IPS-18c (cell line): ENCODE data around the gene DNAAF5.
"Not testable (repeated sequence)": the region's sequence is repeated elsewhere in the genome, so short reads cannot be mapped to it uniquely, and the experiment has no call there.

Experiments
- H3K4me3 ChIP-seq: 2 replicates; pipeline ENCODE4 v1.7.0; 2013; ENCODE audit warnings: low read depth, mild to moderate bottlenecking, low read length, moderate library complexity; ENCODE audit not compliant: insufficient read depth
- H3K9me3 ChIP-seq: one replicate; pipeline ENCODE4 v1.6.1; 2013; ENCODE audit warnings: mild to moderate bottlenecking, low read length, moderate library complexity; ENCODE audit not compliant: control insufficient read depth, insufficient read depth

The DNAAF5 gene

DNA sequence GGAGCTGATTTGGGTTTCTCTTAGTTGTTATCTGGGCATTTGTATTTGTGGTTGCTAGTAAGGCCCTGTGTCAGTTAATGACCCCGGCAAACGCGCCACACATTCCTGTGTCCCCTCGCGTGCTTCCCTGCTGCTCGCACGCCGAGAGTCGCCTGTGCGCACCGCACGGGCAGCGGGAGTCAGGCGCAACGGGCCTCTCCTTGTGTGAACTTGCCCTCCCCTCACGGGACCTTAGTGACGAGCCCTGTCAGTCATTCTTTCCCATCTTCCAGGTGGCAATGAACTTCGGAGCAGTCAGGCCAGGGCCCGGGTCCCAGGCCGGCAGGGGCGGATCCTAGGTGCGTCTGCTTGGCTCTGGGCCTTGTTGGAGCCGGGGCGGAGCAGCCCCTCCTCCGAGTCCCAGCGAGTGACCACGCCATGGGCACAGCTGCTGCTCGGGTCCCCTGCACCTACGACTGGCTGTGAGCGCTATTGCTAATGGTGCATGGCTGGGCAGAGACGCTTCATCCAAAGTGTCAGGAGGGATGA is 13.0 kb downstream of the DNAAF5 start:
- H3K9me3 ChIP-seq: no peaks in the 10 kb centered on the region
- H3K4me3 ChIP-seq: no peak overlapping the region

DNA sequence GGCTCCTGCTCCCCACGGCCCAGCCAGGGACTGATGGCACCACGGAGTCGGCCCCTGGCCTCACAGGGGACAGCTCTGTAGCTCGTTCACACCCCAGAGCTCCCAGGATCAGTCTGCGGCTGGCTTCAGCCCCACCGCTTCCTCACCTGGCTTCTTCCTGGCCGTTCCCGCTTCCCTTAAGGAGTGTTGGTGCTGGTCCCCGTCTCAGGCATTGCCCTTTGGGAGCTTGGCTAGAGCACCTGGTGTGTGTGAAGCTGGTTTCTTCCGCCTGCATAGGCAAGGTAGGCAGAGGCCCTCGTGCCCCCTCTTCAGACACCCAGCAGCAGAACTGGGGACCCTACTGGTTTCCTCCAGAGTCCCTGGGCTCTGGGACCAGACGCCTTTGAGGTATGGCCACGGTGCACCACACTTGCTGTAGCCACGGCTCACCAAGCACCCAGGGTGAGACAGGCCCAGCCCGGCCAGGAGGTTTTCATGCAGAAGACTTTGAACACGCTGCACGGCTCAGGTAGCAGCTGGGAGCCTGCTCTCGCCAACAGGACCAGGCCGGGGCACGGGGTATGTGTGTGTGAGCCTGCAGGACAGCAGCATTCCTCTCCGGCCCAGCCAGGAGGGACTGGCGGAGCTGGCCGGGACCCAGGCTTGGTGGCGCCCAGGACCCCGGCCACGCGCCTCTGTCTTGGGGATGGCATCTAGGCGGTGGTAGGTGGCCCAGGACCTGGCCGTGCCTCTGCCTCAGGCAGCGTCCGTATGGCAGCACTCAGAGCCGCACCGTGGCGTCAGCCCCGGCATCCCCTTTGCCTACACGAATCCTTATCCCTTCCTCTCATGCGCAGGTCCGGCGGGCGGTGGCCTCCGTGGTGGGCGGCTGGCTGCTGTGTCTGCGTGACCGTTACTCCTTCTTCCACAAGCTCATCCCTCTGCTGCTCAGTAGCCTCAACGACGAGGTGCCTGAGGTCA is 13.8 kb downstream of the DNAAF5 start:
- Histone ChIP-seq H3K4me3 (no peak overlapping the region), H3K9me3 (no peaks in the 10 kb centered on the region)

DNA sequence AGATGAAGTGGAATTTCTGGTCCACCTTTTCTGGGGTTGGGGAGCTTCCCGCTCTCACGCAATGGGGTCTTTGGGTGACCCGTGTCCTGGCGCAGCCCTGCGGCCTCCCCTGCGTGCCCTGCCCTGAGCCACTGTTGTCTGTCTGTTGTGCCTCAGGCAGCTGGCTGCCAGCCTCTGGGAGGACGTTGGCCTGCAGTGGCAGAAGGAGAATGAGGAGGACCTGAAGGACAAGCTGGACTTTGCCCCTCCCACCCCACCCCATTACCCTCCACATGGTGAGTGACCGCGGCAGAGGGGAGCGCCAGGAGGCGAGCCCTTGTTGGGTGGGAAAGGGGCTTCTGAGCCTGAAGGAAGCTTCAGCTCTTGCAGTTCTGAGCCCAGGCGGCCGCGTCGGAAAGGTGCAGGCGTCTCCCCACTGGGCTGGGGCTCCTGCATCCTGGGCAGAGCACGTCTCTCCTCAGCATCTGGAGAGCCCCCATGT is 14.7 kb downstream of the DNAAF5 start:
- no peak overlapping the region for H3K4me3 ChIP-seq
- H3K9me3 ChIP-seq: no peaks in the 10 kb centered on the region

DNA sequence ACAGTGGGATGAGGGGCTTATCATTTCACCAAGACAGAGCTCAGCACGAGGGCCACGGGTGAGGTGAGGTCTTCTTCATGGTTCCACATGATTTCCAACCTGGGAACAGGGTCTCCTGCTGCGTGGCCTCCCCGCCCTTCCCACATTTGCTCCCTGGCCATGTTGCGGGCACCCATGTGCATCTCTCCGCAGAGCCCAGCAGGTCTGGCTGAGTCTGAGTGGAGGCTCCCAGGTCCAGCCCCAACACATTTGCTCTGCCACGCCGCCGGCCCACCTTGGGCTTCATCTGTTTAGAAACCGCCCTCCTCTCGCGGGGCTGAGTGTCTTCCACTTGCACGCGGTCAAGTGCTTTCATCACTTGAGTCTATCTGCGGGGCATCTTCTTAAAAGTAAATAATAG is 15.4 kb downstream of the DNAAF5 start:
- Histone ChIP-seq H3K4me3 (no peak overlapping the region), H3K9me3 (no peaks in the 10 kb centered on the region)

DNA sequence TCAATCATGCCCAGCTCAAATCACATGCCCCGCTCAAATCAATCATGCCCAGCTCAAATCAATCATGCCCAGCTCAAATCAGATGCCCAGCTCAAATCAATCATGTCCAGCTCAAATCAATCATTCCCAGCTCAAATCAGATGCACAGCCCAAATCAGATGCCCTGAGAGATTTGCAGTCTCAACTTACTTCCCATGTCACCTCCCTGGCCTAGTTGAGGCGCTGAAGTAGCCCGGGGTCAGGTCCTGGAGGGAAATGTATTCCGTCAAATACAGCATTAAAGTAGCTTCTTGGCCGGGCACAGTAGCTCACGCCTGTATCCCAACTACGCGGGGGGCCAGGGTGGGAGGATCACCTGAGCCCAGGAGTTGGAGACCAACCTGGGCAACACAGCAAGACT is 16.3 kb downstream of the DNAAF5 start:
- H3K9me3 ChIP-seq: no peaks in the 10 kb centered on the region

DNA sequence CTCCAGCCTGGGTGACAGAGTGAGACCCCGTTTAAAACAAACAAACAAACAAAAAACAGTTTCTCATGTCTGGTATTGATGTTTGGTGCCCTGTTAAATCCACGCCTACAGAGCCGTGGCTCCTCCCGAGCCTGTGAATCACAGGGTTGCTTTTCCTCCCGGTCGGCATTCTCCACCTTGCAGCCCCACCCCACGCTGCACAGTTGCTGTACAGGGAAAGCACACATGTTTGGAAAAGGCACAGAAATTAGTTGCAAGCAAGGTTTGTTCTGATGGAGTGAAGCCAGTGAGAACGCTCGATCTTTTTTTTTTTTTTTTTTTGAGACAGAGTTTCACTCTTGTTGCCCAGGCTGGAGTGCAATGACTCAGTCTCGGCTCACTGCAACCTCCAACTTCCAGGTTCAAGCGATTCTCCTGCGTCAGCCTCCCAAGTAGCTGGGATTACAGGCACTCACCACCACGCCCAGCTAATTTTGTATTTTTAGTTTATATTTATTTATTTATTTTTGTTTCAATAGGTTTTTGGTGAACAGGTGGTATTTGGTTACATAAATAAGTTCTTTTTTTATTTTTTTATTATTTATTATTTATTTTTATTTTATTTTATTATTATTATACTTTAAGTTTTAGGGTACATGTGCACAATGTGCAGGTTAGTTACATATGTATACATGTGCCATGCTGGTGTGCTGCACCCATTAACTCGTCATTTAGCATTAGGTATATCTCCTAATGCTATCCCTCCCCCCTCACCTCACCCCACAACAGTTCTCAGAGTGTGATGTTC is 17.0 kb downstream of the DNAAF5 start:
- H3K9me3 ChIP-seq, H3K4me3 ChIP-seq: not testable (repeated sequence)

More for the DNA sequence above, 16.3 kb downstream of the DNAAF5 start:
- no peak overlapping the region for H3K4me3 ChIP-seq

DNA sequence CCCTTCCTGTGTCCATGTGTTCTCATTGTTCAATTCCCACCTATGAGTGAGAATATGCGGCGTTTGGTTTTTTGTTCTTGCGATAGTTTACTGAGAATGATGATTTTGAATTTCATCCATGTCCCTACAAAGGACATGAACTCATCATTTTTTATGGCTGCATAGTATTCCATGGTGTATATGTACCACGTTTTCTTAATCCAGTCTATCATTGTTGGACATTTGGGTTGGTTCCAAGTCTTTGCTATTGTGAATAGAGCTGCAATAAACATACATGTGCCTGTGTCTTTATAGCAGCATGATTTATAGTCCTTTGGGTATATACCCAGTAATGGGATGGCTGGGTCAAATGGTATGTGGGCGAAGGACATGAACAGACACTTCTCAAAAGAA is 17.6 kb downstream of the DNAAF5 start:
- not testable (repeated sequence) for H3K9me3 ChIP-seq, H3K4me3 ChIP-seq

DNA sequence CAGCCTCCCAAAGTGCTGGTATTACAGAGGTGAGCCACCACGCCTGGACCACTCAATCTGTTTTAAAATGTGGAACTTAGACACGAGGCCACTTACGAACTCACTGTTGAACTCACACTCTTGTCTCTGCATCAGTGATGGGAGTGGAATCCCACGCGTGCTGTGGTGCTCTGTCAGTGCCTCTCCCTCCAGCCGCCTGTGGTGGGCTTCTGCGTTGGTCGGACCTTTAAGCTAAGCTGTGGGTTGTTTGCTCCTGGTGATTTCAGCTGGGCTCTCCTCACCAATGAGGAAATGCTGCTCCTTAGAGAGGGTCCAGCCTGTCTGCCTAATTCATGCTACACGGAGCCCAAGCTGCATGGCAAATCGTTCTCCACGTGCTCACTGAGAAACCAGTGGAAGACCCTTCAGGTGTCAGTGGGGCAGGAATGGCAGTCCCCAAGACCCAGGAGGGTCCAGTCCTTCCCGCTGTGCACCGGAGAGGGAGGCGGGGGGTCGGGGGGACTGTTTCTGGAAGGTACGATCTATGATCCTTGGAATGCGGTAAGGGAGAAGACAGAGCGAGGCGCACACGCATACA is 18.4 kb downstream of the DNAAF5 start:
- H3K4me3 ChIP-seq: no peak overlapping the region
- no peaks in the 10 kb centered on the region for H3K9me3 ChIP-seq

DNA sequence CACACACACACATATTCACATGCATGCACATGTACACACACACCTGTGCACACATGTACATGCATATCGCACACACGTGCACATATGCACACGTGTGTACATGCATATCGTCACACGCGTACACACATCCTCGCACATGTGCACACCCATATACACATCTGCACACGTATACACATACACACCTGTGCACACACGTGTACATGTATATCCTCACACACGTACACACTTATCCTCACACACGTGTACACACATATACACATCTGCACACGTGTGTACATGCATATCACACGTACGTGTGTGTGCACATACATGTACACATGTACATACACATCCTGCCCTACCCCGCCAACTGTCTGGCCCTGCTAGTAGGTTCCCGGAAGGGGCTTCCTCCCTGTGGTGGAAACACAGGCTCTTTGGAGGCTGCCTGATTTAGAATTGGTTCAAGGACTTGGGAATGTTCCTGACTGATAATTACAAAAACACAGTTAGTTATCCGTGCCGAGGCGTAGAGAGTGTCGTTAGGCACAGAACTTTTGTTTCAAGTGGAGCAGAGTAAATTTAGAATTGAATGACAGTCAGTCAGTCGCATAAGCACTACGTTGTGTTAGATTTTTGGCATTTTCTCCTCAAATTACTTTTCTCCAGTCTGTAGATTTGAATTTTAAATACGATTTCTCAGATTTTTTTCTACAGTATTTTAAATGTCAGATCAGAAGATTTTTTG is 19.1 kb downstream of the DNAAF5 start:
- no peak overlapping the region for H3K4me3 ChIP-seq
- H3K9me3 ChIP-seq: no peaks in the 10 kb centered on the region

DNA sequence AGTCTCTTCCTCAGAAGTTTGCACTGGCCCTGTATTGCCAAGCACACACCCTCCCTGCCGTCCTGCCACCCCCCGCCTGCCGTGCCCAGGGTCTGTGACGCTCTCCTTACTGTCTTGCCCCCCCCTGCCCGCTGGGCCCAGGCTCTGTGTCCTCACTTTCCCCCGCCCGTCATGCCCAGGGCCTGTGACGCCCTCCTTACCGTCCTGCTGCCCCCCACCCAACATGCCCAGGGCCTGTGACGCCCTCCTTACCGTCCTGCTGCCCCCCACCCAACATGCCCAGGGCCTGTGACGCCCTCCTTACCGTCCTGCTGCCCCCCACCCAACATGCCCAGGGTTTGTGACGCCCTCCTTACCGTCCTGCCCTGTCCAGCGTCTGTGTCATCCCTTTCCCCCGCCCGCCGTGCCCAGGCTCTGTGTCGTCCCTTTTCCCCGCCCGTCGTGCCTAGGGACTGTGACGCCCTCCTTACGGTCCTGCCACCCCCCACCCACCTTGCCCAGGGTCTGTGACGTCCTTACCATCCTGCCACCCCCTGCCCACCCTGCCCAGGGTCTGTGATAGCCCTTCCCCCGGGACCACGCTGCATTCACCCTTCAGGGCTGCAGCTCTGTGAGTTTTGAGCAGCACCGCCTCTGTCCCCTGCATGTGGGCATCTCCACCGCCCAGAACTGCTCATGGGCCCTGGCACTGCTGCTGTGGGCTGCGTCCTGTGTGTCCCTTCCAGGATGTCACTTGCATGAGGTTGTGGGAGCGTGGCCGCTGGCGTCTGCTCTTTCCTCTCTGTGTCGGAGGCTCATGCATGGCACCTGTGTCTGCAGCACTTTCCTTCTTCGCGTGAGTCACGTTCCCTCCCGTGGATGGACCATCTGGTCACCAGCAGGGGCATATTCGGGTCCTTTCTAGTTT is 19.9 kb downstream of the DNAAF5 start:
- no peaks in the 10 kb centered on the region for H3K9me3 ChIP-seq
- no peak overlapping the region for H3K4me3 ChIP-seq

DNA sequence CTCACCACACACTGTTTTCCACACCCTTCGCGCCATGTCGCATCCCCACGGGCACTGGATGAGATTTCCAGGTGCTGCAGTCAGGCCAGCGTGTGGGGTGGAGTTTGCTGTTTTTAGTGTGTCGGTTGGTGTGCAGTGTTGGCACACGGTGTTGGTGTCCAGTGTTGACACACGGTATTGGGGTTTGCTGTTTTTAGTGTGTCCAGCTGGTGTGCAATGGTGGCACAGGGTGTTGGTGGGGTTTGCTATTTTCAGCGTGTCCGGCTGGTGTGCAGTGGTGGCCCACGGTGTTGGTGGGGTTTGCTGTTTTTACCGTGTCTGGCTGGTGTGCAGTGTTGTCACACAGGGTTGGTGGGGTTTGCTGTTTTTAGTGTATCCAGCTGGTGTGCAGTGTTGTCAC is 20.7 kb downstream of the DNAAF5 start:
- no peaks in the 10 kb centered on the region for H3K9me3 ChIP-seq
- no peak overlapping the region for H3K4me3 ChIP-seq

DNA sequence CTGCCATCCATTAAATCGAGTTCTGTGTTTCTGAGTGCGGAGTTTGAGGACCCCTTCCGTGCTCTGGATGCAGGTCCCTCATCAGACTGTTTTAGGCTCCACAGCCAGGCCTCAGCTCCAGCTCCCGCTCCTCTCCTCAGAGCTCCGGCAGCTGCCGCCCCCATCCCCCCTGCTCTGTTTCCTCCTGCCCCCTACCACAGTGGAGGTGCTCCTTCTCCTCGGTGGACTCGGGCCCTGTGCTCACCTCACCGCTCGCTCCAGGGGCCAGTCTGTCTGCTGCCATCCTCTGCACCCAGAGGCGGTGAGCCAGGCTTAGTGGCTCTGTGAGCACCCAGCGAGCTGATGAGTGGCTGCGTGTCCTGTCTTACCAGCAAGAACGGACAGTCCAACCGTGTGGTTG is 21.9 kb downstream of the DNAAF5 start:
- no peak overlapping the region for H3K4me3 ChIP-seq

DNA sequence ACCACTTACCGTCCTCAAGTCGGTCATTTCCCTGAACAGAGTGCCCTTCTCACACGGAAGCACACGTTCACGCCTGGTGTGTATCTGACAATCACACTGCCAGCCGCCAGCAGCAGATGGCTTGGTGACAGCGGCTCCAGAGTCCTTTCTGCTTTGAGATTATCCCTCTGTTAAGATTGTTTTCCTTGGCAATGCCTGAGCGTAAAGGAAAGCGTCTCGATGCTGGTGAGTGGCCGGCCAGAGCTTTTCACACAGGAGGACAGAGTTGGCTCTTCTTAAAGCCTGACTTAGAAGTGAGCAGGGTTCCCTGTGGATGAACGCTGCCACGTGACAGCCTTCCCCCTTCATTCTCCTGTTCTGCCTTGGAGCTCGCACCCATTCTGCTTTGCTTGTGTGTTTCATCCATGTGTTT is 22.6 kb downstream of the DNAAF5 start:
- no peak overlapping the region for H3K4me3 ChIP-seq
- H3K9me3 ChIP-seq: no peaks in the 10 kb centered on the region

More for the DNA sequence above, 21.9 kb downstream of the DNAAF5 start:
- H3K9me3 ChIP-seq: no peaks in the 10 kb centered on the region

DNA sequence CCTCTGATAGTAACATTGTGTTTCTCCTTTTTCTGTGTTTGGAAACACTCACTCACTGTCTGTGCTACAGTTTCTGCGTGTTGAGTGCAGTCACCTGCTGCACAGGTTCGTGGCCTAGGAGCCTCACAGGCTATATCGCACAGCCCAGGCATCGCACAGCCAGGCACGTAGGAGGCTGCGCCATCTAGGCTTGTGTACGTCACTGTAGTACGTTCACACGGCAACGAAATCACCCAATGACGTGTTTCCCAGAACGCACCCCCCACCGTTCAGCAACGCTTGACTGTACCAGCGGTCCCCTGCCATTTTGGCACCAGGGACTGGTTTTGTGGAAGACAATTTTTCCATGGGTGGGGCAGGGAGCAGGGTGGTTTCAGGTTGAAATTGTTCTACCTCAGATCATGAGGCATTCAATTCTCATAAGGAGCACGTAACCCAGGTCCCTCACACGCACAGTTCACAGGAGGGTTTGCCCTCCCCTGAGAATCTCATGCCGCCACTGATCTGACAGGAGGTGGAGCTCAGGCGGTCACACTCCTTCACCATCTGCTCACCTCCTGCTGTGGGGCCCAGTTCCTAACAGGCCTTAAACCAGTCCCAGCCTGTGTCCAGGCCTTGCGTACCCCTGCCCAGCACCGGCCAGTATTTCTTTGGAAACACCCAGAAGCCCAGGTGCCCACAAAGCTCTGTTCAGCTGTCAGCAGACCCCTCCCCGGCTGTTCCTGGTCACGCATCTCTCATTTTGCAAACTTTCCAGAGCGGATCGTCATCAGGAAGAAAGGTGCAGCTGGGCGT is 23.8 kb downstream of the DNAAF5 start:
- no peaks in the 10 kb centered on the region for H3K9me3 ChIP-seq
- no peak overlapping the region for H3K4me3 ChIP-seq

DNA sequence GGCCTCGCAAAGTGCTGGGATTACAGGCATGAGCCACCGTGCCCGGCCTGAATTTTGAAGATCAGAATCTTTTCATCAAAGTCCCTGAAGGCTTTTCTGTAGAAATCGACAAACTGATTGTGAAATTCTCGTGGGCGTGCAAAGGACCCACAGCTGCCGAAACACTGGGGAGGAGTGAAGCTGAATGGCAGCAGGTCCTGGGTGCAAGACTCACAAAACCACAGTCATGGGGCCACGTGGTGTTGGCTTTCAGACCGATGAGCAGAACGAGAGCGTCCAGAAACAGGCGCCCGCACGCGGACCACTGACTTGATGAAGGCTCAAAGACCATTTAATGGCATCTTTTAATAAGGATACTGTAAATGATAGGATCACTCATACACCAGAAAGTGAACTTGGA is 25.3 kb downstream of the DNAAF5 start:
- H3K9me3 ChIP-seq: no peaks in the 10 kb centered on the region
- H3K4me3 ChIP-seq: no peak overlapping the region
